BJ (cell line): ENCODE results near the gene GRB10. TPM values are rescaled to one million over a fixed set of nuclear protein-coding genes. Genes with fewer than 3 reads are reported as not detected.

Experiments used
- CTCF ChIA-PET: fragments of 350-600 bp; formaldehyde crosslinking; extraction: SDS; loops from one replicate; lab custom pipeline; 2021; ENCODE audit warnings: antibody characterized with exemption, inconsistent platforms; lab: Yijun Ruan, JAX
- POLR2A ChIA-PET: fragments of 300-600 bp; sonication (Branson Sonifier 250); formaldehyde crosslinking; extraction: SDS; loops from one replicate; lab custom pipeline; 2021; ENCODE audit warnings: antibody characterized with exemption; lab: Charles Lee
- DNase-seq: peaks from one replicate; pipeline ENCODE4 v3.0.0-alpha.2; 2011; ENCODE audit warnings: low read depth
- H3K27me3 ChIP-seq: 2 replicates; pipeline ENCODE4 v1.6.0; 2011; ENCODE audit warnings: low read length; ENCODE audit not compliant: control insufficient read depth, insufficient read depth
- H3K36me3 ChIP-seq: 2 replicates; pipeline ENCODE4 v1.5.1; 2011; ENCODE audit warnings: low read length; ENCODE audit not compliant: control insufficient read depth, insufficient read depth
- H3K4me3 ChIP-seq: 2 replicates; pipeline ENCODE4 v1.5.1; 2011; ENCODE audit warnings: low read depth, mild to moderate bottlenecking, control low read depth, low read length
- CTCF ChIP-seq: IDR thresholded peaks from 2 replicates; pipeline ENCODE4 v1.5.1; 2011; ENCODE audit warnings: low read depth, mild to moderate bottlenecking, control low read depth, inconsistent platforms, low read length, moderate library complexity; ENCODE audit not compliant: insufficient read depth
- polyA plus RNA-seq: library from polyadenylated mRNA; depleted of rRNA; stranded (reverse); fragments of >200 nt; gene quantifications from 2 replicates; pipeline ENCODE4 v1.2.3, GENCODE V29; 2011

GRB10 gene
- polyA plus RNA-seq, 1 experiment = 8.5 TPM

DNA sequence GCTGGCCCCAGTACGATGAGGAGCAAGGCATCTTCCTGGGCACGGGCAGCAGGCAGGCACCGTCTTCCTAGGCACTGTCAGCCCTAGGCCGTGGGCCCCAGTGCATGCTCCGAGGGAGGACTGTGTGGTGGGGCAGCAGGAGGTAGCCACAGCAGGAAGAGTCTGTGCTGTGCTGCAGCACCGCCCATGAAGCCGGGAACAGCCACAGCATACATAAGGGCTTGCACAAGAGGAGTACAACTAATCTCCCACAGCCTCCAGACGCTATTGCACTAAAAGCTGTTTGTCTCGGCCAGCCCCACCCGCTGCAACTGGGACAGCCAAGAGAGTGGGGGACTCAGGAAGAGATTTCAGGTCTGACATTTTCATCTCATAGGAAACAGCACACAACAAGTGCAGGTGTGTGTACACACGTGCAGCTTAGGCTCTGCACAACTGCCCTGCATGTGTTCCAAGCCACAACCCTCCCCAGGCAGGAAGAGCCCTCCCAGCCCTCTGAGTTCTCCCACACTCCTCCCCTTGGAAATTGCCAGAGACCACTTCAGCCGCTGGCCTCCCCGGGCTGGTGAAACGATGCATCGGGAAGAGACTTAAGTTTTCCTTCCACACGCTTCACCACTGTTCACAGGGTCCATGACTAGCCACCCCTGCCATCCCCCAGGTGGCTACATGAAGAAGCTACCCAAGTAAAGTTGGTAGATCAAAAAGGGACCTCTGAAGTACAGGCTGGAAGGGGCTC lies 129.4 kb downstream of the GRB10 start:
- no peak for DNase-seq
- Histone ChIP-seq H3K4me3 (no peak overlapping the region), H3K36me3 (0 out of 2 replicates have a peak, but pooled peaks cover 2% of the 10 kb centered on the region), H3K27me3 (no peaks in the 10 kb centered on the region)
- CTCF ChIA-PET = interaction anchor here (0.9 to 2.4 kb wide), 5 partner anchors 8 to 185 kb away, joined by 3 to 12 read pairs (median 4); no protein-coding TSS in a partner anchor
- POLR2A ChIA-PET = interaction anchor here (0.6 to 0.7 kb wide), 2 partner anchors 27 to 52 kb away, joined by 3 to 4 read pairs; no protein-coding TSS in a partner anchor
- no peak for TF ChIP-seq CTCF

DNA sequence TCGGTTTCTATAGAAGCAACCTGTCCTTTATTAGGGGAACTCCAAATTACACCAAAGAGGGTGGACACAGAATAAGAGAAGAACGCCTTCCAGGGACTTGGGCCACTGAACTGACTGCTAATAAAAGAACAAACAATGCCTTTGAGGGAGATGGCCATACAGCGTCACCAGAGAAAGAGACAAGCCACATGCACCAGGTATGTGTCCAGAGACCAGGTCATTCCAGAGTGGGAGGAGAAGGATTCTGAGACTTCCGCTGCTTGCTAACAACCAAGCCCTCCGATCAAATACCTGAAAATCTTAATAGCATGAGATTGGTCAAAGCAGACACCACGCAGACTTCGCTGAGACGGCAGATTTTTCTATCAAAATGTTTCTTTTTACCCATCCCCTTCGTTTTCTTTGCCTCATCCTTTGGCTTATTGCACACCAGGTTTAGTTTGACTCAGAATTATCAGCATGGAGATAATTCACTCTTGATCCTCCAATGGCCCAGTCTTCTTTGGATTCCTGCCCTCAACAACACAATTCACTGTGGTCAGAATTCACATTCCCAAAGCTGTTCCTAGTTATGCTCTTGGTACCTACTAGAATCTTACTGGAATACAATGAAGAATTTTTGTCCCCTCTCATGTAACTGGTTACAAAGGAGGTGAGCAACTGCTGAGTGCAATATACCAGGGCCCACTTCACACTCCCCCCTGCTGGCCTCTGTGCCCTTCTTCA lies 130.1 kb downstream of the GRB10 start:
- DNase-seq = no peak
- TF ChIP-seq CTCF = no peak
- ChIA-PET POLR2A (no interaction called here), CTCF (interaction anchor here (1.7 to 2.4 kb wide), 2 partner anchors 20 to 27 kb away, joined by 4 to 12 read pairs; no protein-coding TSS in a partner anchor)
- Histone ChIP-seq H3K27me3 (no peaks in the 10 kb centered on the region), H3K36me3 (peaks cover 3% of the 10 kb centered on the region), H3K4me3 (no peak overlapping the region)

DNA sequence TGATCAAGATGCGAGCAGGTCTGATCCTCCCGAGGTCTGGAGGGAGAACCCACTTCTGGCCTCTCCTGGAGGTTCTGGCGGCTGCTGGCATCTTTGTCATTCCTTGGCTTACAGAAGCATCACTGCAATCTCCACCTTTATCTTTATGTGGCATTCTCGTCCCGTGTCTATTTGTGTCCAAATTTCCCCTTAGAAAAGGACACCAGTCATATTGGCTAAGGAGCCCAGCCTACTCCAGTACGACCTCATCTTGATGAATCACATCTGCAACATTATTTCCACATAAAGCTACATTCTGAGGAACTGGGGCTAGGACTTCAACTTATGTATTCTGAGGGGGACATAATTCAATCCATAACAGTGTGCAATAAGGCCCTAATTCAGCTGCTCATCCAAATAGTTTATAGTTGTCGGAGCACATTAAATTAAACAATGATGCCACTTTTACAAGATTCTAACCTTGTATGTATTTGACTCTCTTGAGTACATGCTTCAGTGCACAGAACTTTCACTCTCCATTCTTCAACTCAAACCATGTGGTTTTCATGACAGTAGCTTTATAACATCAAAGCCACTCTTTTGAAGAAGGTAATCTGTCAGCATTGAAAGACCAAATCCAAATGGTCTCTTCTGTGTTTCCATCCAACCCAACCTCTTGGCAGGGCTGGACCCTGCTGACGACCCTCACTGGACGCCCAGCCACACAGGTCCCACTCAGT lies 131.3 kb downstream of the GRB10 start:
- POLR2A ChIA-PET = no interaction called here
- TF ChIP-seq CTCF = no peak
- Histone ChIP-seq H3K36me3 (peaks cover 4% of the 10 kb centered on the region), H3K27me3 (no peaks in the 10 kb centered on the region), H3K4me3 (no peak overlapping the region)
- no peak for DNase-seq
- CTCF ChIA-PET = interaction anchor here (1.4 kb wide), 1 partner anchor 18 kb away, joined by 6 read pairs; no protein-coding TSS in a partner anchor

GRCh38 chr7:50650057-50650664 lies 132.5 kb downstream of the GRB10 start:
- Histone ChIP-seq H3K27me3 (no peaks in the 10 kb centered on the region), H3K4me3 (no peak overlapping the region), H3K36me3 (peaks cover 4% of the 10 kb centered on the region)
- POLR2A ChIA-PET = no interaction called here
- TF ChIP-seq CTCF = no peak
- CTCF ChIA-PET = interaction anchor here (1.2 to 1.4 kb wide), 2 partner anchors 16 to 28 kb away, joined by 4 to 6 read pairs; no protein-coding TSS in a partner anchor
- no peak for DNase-seq
